ENCODE data around the gene SRA1.

Gene SRA1

DNA sequence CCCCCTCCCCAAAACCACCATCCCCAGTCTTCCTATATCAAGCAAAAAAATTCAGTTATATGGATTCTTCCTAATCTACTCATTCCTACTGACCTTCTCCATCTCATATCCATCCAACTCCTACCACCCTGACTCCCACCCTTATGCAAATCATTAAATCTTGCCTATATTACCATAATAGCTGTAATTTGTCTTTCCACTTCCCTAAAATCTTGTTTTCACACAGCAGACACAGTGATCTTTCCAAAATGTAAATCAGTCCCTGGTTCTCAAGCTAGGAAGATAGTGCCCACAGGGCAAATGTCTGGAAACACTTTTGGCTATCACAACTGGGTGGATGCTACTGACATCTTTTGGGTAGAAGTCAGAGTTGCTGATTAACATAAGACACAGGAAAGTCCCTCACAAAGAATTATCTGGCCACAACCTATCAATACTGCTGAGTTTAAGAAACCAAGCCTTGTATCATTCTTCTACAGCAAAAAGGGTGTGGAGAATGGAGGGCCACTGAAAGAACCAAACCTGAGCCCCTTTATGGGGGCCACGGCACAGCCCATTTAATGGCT, 1.4 kb downstream of the SRA1 start:
- in situ Hi-C loops (cut with HindIII; ENCODE audit: low pct_unique_long_range_greater_than_20kb, low sequenced_read_pairs) = no loop called here
- DNase-seq (ENCODE audit: low read depth in 1 of 2, low spot score in 1 of 2) = no peak
- TF ChIP-seq JUND (IDR thresholded peaks at IDR 0.05; ENCODE audit: low read depth) = no peak

DNA sequence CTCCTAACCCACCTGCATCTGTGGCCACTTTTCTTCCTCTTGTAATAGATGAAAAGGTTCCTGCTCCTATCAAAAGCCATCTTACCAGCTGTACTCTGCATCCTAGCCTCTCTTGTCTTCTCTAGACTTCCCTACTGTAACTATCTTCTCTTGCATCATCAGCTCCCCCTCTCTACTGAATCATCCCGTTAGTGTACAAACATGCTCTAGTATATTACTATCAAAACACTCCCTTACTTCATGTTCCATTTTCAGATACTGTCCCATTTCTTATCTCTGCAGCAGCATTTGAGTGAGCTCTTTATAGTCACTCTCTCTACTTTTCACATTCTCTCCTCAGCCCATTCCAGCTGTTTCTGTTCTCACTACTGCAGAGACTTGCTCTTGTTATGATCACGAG, 2.8 kb downstream of the SRA1 start:
- in situ Hi-C loops (cut with HindIII; ENCODE audit: low pct_unique_long_range_greater_than_20kb, low sequenced_read_pairs) = no loop called here
- TF ChIP-seq JUND (IDR thresholded peaks at IDR 0.05; ENCODE audit: low read depth) = no peak
- no peak for DNase-seq (ENCODE audit: low read depth in 1 of 2, low spot score in 1 of 2)

DNA sequence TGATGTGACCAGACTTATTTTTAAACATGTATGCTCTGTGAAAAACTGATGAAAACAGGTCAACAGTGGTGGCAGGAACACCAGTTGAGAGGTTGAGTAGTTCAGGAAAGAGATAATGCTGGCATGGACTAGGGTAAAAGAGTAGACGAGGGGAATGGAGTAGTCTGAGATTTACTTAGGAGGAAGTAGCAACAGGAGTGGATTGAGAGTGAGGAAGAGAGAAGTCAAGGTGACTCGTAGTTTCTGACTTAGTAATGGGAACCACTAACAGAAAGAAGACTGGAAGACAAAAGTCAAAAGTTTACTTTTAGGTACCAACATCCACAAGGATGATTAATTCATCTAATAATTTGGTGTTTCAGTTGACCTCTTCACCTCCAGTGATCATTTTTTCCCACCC, 3.6 kb downstream of the SRA1 start:
- in situ Hi-C loops (cut with HindIII; ENCODE audit: low pct_unique_long_range_greater_than_20kb, low sequenced_read_pairs) = no loop called here

DNA sequence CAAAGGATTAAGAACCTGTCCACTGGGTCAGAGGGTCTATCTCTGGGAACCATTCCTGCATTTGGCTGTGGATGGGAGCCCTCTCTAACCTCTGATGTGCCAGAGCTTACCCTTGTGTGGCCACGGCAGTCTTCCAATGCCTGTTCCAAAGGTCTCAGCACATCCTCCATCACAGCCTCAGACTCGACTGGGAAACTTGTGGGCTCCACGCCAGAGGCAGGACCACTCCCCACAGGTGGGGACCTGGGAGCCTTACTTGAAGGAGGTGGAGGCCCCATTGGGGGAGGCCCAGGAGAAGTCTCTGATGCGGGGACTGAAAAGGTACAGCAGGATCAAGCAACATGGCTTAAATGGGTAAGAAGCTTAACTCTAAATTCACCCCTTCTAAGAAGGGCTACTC, 5.4 kb downstream of the SRA1 start:
- TF ChIP-seq JUND (IDR thresholded peaks at IDR 0.05; ENCODE audit: low read depth) = no peak
- DNase-seq (ENCODE audit: low read depth in 1 of 2, low spot score in 1 of 2) = no peak
- in situ Hi-C loops (cut with HindIII; ENCODE audit: low pct_unique_long_range_greater_than_20kb, low sequenced_read_pairs) = no loop called here

More for the DNA sequence above, 3.6 kb downstream of the SRA1 start:
- TF ChIP-seq JUND (IDR thresholded peaks at IDR 0.05; ENCODE audit: low read depth) = no peak
- no peak for DNase-seq (ENCODE audit: low read depth in 1 of 2, low spot score in 1 of 2)

DNA sequence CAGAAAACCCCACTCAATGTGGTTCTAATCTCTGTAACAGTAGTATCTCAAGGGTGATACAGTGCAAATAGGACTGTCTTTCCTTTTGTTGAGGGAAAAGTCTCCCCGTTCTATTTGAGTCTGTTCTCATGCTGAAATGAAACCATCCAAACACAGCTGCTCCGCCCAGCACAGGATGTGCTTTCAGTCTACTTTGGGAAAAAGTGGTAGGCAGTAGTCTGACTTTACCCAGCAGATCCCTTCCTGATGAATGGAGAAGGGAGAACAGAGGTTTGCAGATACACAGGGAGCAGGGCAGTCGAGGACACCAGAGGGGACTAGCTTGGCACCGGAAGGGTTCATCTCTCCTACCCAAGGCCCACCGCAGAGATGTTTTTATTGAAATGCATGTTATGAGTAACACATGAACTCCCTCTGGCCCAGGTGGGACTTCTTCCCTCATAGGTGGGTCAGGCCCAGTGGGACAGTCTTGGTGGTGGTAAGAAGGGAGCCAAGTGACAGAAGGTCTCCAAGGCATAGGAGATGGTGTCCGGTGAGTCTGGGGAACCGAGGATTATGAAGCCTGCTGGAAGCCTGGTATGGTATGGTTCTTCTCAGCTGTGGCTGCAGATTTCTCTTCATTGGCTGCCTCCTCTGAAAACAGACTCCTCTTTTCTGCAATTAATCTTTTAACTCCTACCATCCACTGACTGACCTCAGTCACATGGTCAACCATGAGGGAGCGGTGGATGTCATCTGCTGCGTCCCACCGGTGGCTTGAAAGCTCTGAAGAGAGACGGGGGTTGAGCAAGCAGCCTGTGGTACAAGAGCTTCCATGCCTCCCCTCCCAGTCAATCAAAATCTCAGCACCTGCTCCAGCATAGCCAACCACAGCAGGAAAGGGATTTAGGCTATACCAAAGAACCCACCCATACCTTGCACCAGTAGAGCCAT, 6.9 kb downstream of the SRA1 start:
- DNase-seq (ENCODE audit: low read depth in 1 of 2, low spot score in 1 of 2) = no peak
- TF ChIP-seq JUND (IDR thresholded peaks at IDR 0.05; ENCODE audit: low read depth) = no peak
- in situ Hi-C loops (cut with HindIII; ENCODE audit: low pct_unique_long_range_greater_than_20kb, low sequenced_read_pairs) = no loop called here

DNA sequence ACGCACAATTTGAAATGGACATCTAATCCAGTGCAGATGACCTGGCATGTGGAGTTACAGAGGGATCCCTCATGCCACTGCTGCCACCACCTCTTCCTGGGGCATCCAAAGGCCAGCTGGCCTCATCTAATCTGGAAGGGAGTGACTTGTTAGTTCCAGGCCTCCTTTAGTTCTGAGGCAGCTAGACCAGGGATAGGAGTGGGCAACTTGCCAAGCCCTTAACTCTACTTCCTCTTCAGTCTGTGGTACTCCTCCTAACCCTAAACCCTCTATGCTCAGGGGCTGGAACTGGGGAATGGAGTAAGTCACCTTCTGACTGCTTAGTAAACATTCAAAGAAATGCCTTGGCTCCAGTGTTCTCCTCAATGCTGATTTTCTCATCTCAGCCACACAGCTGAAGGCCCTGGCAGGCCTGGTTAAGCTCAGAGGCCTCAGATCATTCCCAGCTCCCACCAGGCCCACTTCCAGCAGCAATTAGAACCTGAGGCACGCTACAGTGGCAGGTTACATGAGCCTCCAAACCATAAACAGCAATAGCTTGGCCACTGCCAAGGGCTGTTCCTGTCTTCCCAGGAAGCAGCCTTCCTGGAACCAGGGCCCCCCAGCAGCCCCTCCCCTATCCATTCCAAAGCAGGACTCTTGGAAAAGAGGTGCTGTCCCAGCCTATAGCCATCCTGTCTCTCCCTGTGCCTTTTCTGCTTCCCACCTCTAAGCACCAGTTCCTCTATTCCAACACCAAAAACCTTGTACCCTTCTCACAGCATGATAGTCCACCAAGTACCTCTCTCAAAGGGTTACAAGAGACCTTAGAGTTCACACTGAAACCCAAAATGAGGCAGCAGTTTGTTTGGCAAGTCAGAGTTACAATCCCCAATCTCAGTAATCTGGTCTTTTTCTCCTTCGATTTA, 7.8 kb downstream of the SRA1 start:
- in situ Hi-C loops (cut with HindIII; ENCODE audit: low pct_unique_long_range_greater_than_20kb, low sequenced_read_pairs) = no loop called here
- peak in 1 of 2 experiments; percentile 57 for DNase-seq (ENCODE audit: low read depth in 1 of 2, low spot score in 1 of 2)

DNA sequence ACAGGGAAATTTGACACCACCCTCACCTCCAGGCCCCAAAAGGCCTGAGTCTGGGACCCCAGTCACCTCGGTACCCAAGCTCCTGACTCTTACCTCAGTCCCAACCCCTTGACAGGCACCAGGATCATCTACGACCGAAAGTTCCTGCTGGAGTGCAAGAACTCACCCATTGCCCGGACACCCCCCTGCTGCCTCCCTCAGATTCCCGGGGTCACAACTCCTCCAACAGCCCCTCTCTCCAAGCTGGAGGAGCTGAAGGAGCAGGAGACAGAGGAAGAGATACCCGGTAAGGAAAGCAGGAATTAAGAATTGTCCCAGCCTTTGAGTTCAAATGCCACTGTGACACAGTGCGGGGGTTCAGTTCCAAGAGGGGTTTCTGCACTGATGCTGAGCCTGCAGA, 8.5 kb downstream of the SRA1 start:
- no peak for TF ChIP-seq JUND (IDR thresholded peaks at IDR 0.05; ENCODE audit: low read depth)
- in situ Hi-C loops (cut with HindIII; ENCODE audit: low pct_unique_long_range_greater_than_20kb, low sequenced_read_pairs) = no loop called here
- no peak for DNase-seq (ENCODE audit: low read depth in 1 of 2, low spot score in 1 of 2)

More for the DNA sequence above, 7.8 kb downstream of the SRA1 start:
- no peak for TF ChIP-seq JUND (IDR thresholded peaks at IDR 0.05; ENCODE audit: low read depth)

DNA sequence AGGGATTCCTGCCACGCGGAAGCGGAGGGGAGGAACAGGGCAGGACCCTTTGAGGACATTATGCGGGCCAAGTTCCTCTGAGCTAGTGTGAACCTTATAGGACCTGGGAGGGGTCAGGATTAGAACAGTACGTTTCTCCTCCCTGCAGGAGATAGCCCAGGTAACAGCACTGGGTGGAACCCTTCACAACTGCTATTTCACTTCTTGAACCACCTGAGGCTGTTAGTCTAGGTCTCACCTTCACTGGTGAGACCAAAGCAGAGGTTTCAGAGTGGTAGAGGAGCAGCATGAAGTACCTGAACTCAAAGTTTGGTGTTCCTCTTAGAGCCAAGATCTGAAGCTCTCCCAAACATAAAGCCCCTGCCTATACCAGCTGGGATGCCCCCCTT, 9.0 kb downstream of the SRA1 start:
- no peak for TF ChIP-seq JUND (IDR thresholded peaks at IDR 0.05; ENCODE audit: low read depth)
- no peak for DNase-seq (ENCODE audit: low read depth in 1 of 2, low spot score in 1 of 2)
- in situ Hi-C loops (cut with HindIII; ENCODE audit: low pct_unique_long_range_greater_than_20kb, low sequenced_read_pairs) = no loop called here

DNA sequence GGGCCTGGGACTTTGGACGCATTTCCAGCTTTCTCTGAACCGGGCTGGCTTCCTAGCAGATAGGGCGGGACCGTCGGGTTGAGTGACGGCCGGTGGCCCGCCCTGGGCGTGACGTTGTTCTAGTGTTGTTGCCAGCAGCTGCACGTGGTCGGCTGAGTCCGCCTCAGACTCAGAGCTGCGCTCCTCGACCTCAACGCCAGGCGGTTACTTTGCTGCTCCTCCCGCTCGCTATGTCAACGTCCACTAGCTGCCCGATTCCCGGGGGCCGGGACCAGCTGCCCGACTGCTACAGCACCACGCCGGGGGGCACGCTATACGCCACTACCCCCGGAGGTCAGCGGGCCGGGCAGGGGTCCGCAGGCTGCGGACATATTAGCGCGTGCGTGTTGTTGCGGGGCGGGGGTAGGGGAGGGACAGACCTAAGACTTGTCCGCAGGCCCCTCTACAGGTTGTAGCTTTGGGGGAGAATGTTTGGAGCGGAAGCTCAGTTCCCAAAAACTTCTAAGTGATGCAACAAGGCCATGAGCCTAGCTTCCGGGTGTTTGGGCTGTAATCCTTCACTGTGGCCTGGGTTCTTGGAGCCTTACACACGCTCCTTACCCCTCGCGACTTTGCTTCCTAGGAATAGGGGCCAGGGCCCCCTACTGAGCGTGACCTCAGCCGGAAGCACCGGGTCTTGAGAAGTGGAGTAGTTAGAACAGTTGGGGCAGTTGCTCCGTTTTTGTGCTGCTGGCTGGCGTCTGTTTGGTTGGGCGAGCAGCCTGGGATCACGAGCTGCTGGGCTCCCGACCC, 9.6 kb downstream of the SRA1 start, which contains the start of gene EIF4EBP3:
TSS of gene EIF4EBP3 (plus strand) at position 155 of the 792 bp plus-strand sequence. CDS start at position 231, 76 bp downstream.
- peak in 1 of 2 experiments; percentile 52 for DNase-seq (ENCODE audit: low read depth in 1 of 2, low spot score in 1 of 2)
- no peak for TF ChIP-seq JUND (IDR thresholded peaks at IDR 0.05; ENCODE audit: low read depth)
- in situ Hi-C loops (cut with HindIII; ENCODE audit: low pct_unique_long_range_greater_than_20kb, low sequenced_read_pairs) = no loop called here

DNA sequence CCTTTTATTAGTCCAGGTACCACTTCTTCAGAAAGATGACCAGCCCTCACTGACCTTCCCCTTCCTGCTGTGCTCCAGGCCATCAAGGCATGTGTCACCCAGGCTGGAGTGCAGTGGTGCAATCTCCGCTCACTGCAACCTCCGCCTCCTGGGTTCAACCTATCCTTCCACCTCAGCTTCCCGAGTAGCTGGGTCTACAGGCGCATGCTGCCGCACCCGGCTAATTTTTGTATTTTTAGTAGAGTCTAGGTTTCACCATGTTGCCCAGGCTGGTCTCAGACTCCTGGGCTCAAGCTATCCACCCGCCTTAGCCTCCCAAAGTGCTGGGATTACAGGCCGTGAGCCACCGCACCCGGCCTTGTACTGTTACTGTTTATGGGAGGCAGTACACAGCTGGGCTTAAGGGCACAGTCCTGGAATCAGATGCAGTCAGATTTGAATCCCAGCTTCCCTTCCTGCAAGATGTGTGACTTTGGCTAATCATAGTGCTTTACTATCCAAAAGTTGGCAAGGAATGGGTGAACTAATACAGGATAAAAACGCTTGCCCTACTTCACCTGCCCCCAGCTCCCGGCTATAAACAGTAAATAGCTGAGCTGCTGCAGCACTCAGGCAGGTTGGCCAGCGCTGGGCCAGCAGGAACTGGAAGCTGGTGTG, 10.3 kb downstream of the SRA1 start:
- no peak for DNase-seq (ENCODE audit: low read depth in 1 of 2, low spot score in 1 of 2)

DNA sequence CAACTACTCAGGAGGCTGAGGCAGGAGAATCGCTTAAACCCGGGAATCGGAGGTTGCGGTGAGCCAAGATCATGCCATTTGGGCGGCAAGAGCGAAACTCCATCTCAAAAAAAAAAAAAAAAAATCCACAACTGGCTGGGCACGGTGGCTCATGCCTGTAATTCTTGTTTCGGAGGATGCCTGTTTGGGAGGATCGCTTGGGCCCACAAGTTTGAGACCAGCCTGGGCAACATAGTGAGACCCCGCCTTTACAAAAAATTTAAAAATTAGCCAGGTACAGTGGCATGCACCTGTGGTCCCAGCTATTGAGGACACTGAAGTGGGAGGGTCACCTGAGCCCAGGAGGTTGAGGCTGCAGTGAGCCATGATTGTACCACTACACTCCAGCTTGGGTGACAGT, 11.7 kb downstream of the SRA1 start:
- in situ Hi-C loops (cut with HindIII; ENCODE audit: low pct_unique_long_range_greater_than_20kb, low sequenced_read_pairs) = no loop called here
- DNase-seq (ENCODE audit: low read depth in 1 of 2, low spot score in 1 of 2) = no peak
- no peak for TF ChIP-seq JUND (IDR thresholded peaks at IDR 0.05; ENCODE audit: low read depth)

More for the DNA sequence above, 10.3 kb downstream of the SRA1 start:
- in situ Hi-C loops (cut with HindIII; ENCODE audit: low pct_unique_long_range_greater_than_20kb, low sequenced_read_pairs) = no loop called here
- TF ChIP-seq JUND (IDR thresholded peaks at IDR 0.05; ENCODE audit: low read depth) = no peak

Measured in T47D (cell line).